GM21381 (cell line): ENCODE measurements around the gene APOD.
"Not testable (repeated sequence)": the region's sequence is repeated elsewhere in the genome, so short reads cannot be mapped to it uniquely, and the experiment has no call there.

Experiments
- ATAC-seq: cut with Tn5 transposase; IDR thresholded peaks from one replicate; pipeline ENCODE4 v1.9.1; 2021; ENCODE audit warnings: mild to moderate bottlenecking, moderate library complexity; ENCODE audit not compliant: unreplicated experiment

The APOD gene

GRCh38 chr3:195619591-195620369 lies 36.0 kb upstream of the APOD start:
- not testable (repeated sequence) for ATAC-seq

GRCh38 chr3:195617784-195618659 lies 34.3 kb upstream of the APOD start:
- ATAC-seq = not testable (repeated sequence)

GRCh38 chr3:195617134-195617533 lies 33.4 kb upstream of the APOD start:
- not testable (repeated sequence) for ATAC-seq

GRCh38 chr3:195616681-195617080 lies 32.9 kb upstream of the APOD start:
- ATAC-seq = no peak

- not testable (repeated sequence) for ATAC-seq
Measured at GRCh38 chr3:195615952-195616537, 32.3 kb upstream of the APOD start.

- not testable (repeated sequence) for ATAC-seq
Measured at GRCh38 chr3:195614672-195615504, 31.1 kb upstream of the APOD start.

GRCh38 chr3:195613468-195614069 lies 29.8 kb upstream of the APOD start:
- ATAC-seq = no peak

- ATAC-seq = no peak
Measured at GRCh38 chr3:195612075-195612800, 28.5 kb upstream of the APOD start.

GRCh38 chr3:195609229-195609628 lies 25.5 kb upstream of the APOD start:
- ATAC-seq = no peak

- ATAC-seq = not testable (repeated sequence)
Measured at GRCh38 chr3:195601785-195602184, 18.0 kb upstream of the APOD start.

GRCh38 chr3:195601382-195601781 lies 17.6 kb upstream of the APOD start:
- no peak for ATAC-seq

GRCh38 chr3:195599926-195600325 lies 16.2 kb upstream of the APOD start:
- not testable (repeated sequence) for ATAC-seq

GRCh38 chr3:195599516-195599915 lies 15.8 kb upstream of the APOD start:
- not testable (repeated sequence) for ATAC-seq

- ATAC-seq = no peak
Measured at GRCh38 chr3:195597848-195598247, 14.1 kb upstream of the APOD start.

- no peak for ATAC-seq
Measured at GRCh38 chr3:195597229-195597628, 13.5 kb upstream of the APOD start.

- ATAC-seq = no peak
Measured at GRCh38 chr3:195596765-195597171, 13.0 kb upstream of the APOD start.

- no peak for ATAC-seq
Measured at GRCh38 chr3:195595785-195596531, 12.2 kb upstream of the APOD start.

- ATAC-seq = no peak
Measured at GRCh38 chr3:195591852-195592251, 8.1 kb upstream of the APOD start.

- ATAC-seq = no peak
Measured at GRCh38 chr3:195591220-195591619, 7.5 kb upstream of the APOD start.
